Cardiac fibroblast (primary cell): ENCODE data around the gene NQO1.

Experiments
- DNase-seq, 2 donors: peaks; one replicate each; pipeline versions ENCODE4 v3.0.0 to v3.0.0-alpha.2; 2010; ENCODE audit warnings: low read depth in 2 of 2
- H3K4me3 ChIP-seq, 2 donors: replicated peaks in 1 of 2; 1 replicate in 1 of 2; 2 replicates in 1 of 2; pipeline ENCODE4 v1.5.1; 2011; ENCODE audit warnings: low read depth in 2 of 2, low read length in 2 of 2, mild to moderate bottlenecking in 2 of 2, moderate library complexity in 1 of 2
- TF ChIP-seq, protein P1 (sequence below): IDR thresholded peaks from one replicate; pipeline ENCODE4 v1.5.1; 2011; ENCODE audit warnings: low read depth, mild to moderate bottlenecking, low read length, inconsistent platforms

The NQO1 gene

DNA sequence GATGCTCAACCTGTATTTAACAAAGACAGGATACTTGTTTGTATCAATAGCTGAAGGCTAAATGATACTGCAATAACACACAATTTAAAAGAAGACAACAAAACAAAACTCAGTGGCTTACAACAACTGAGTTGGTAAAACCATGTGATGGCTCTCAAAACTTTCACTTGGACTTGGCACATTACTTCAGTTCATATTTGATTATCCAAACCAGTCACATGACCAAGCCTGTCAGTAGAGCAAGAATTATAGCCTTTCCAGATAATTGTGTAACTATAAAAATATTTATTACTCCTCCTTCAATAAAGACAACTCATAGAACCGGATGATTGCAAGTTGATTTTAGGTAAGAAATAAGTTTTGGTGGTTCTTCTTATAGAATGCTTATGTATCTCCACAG lies 56.8 kb downstream of the NQO1 start:
- TF ChIP-seq, protein P1, sequence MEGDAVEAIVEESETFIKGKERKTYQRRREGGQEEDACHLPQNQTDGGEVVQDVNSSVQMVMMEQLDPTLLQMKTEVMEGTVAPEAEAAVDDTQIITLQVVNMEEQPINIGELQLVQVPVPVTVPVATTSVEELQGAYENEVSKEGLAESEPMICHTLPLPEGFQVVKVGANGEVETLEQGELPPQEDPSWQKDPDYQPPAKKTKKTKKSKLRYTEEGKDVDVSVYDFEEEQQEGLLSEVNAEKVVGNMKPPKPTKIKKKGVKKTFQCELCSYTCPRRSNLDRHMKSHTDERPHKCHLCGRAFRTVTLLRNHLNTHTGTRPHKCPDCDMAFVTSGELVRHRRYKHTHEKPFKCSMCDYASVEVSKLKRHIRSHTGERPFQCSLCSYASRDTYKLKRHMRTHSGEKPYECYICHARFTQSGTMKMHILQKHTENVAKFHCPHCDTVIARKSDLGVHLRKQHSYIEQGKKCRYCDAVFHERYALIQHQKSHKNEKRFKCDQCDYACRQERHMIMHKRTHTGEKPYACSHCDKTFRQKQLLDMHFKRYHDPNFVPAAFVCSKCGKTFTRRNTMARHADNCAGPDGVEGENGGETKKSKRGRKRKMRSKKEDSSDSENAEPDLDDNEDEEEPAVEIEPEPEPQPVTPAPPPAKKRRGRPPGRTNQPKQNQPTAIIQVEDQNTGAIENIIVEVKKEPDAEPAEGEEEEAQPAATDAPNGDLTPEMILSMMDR, result no peak
- H3K4me3 ChIP-seq, result no peak overlapping the region
- peak in 1 of 2 donors; percentile 10 for DNase-seq

GRCh38 chr16:69663846-69664245 lies 62.5 kb downstream of the NQO1 start:
- DNase-seq, result no peak
- no peak overlapping the region for H3K4me3 ChIP-seq
- TF ChIP-seq, protein P1, result no peak

GRCh38 chr16:69662901-69663300 lies 63.5 kb downstream of the NQO1 start:
- TF ChIP-seq, protein P1, result no peak
- no peak overlapping the region for H3K4me3 ChIP-seq
- DNase-seq, result no peak

GRCh38 chr16:69660166-69660565 lies 66.2 kb downstream of the NQO1 start:
- TF ChIP-seq, protein P1, result no peak
- H3K4me3 ChIP-seq, result no peak overlapping the region
- DNase-seq, result no peak
